GM12872 (cell line): Measurements from ENCODE around the gene ACMSD.
A peak's percentile ranks its signal among the peaks of the same experiment; 100 is the strongest.

Source experiments
- CTCF ChIP-seq: IDR thresholded peaks from 3 replicates; pipeline ENCODE4 v1.5.1; 2011; ENCODE audit warnings: low read depth, mild to moderate bottlenecking, low read length, moderate library complexity; ENCODE audit not compliant: insufficient read depth

Gene ACMSD

GRCh38 chr2:134838143-134838620, at the start of gene ACMSD:
ACMSD (plus strand) TSS chr2:134838616; CDS start chr2:134838683, 67 bp downstream.
- TF ChIP-seq CTCF, result no peak

GRCh38 chr2:134790487-134790886, 47.9 kb upstream of the ACMSD start:
- peak; percentile 43; the same call in 2 of the 3 replicates for TF ChIP-seq CTCF

GRCh38 chr2:134791616-134792015, 46.8 kb upstream of the ACMSD start:
- no peak for TF ChIP-seq CTCF

GRCh38 chr2:134792186-134792585, 46.2 kb upstream of the ACMSD start:
- TF ChIP-seq CTCF, result no peak

- no peak for TF ChIP-seq CTCF
Observed at GRCh38 chr2:134795765-134796164, 42.7 kb upstream of the ACMSD start.

GRCh38 chr2:134796373-134796772, 42.0 kb upstream of the ACMSD start:
- no peak for TF ChIP-seq CTCF

- TF ChIP-seq CTCF, result no peak
Observed at GRCh38 chr2:134799936-134800335, 38.5 kb upstream of the ACMSD start.
